K562 (cell line): ENCODE results near the gene ATP8B2. TPM values are rescaled to one million over a fixed set of nuclear protein-coding genes. Genes with fewer than 3 reads are reported as not detected.

Source experiments
- CSDE1 ChIP-seq, 2 experiments: fragments of 450-650 bp; IDR thresholded peaks; 2 replicates each; pipeline ENCODE4 v1.6.1; 2016; ENCODE audit warnings: mild to moderate bottlenecking in 1 of 2
- E2F4 ChIP-seq: sonication (generic); formaldehyde crosslinking; IDR thresholded peaks from 2 replicates; pipeline ENCODE4 v1.8.0; 2022; ENCODE audit warnings: mild to moderate bottlenecking, low read depth, missing genetic modification reagents
- HDAC3 ChIP-seq: fragments of 450-650 bp; IDR thresholded peaks from 2 replicates; pipeline ENCODE4 v1.6.1; 2018; ENCODE audit warnings: borderline replicate concordance, mild to moderate bottlenecking, moderate library complexity; ENCODE audit not compliant: partially characterized antibody
- HMGXB4 ChIP-seq: sonication (generic); formaldehyde crosslinking; IDR thresholded peaks from 2 replicates; pipeline ENCODE4 v1.8.1; 2023; ENCODE audit warnings: mild to moderate bottlenecking, missing genetic modification reagents
- HNRNPL ChIP-seq: fragments of 200-400 bp; formaldehyde crosslinking; IDR thresholded peaks from 2 replicates; pipeline ENCODE4 v1.6.1; 2017; ENCODE audit warnings: low read depth, mild to moderate bottlenecking, low read length
- KLF16 ChIP-seq: IDR thresholded peaks from 2 replicates; pipeline ENCODE4 v1.6.1; 2016; ENCODE audit warnings: antibody characterized with exemption
- MAFK ChIP-seq: IDR thresholded peaks from 2 replicates; pipeline ENCODE4 v1.6.1; 2011; ENCODE audit warnings: low read length, improper control_type of control experiment
- NR2F6 ChIP-seq: fragments of 450-650 bp; formaldehyde crosslinking; IDR thresholded peaks from 2 replicates; pipeline ENCODE4 v1.4.0; 2020; ENCODE audit warnings: mild to moderate bottlenecking
- PCBP2 ChIP-seq: fragments of 200-400 bp; formaldehyde crosslinking; IDR thresholded peaks from 2 replicates; pipeline ENCODE4 v1.6.1; 2018; ENCODE audit warnings: low read length, low read depth, mild to moderate bottlenecking, moderate library complexity; ENCODE audit not compliant: poor library complexity, severe bottlenecking
- RBM34 ChIP-seq: fragments of 200-400 bp; formaldehyde crosslinking; IDR thresholded peaks from 2 replicates; pipeline ENCODE4 v1.6.1; 2018; ENCODE audit warnings: low read length, borderline replicate concordance; ENCODE audit not compliant: insufficient read depth
- RFX5 ChIP-seq: IDR thresholded peaks from 2 replicates; pipeline ENCODE4 v1.6.1; 2011; ENCODE audit warnings: low read depth, mild to moderate bottlenecking, improper control_type of control experiment, low read length
- STAG1 ChIP-seq: sonication (generic); formaldehyde crosslinking; IDR thresholded peaks from 2 replicates; pipeline ENCODE4 v1.5.0; 2020; ENCODE audit warnings: missing genetic modification reagents, borderline replicate concordance
- ZNF23 ChIP-seq: fragments of 250-450 bp; sonication (Bioruptor Pico); IDR thresholded peaks from 2 replicates; pipeline ENCODE4 v1.4.0; 2020; ENCODE audit warnings: mild to moderate bottlenecking
- ZNF778 ChIP-seq: fragments of 450-650 bp; formaldehyde crosslinking; IDR thresholded peaks from 2 replicates; pipeline ENCODE4 v1.4.0; 2020; ENCODE audit warnings: mild to moderate bottlenecking, moderate library complexity
- ZNF79 ChIP-seq: fragments of 250-450 bp; sonication (Bioruptor Pico); IDR thresholded peaks from 2 replicates; pipeline ENCODE4 v1.4.0; 2020; ENCODE audit warnings: low read depth, mild to moderate bottlenecking, moderate library complexity
- polyA plus RNA-seq, 8 experiments: library from polyadenylated mRNA; depleted of rRNA in 4 of 8; stranded (reverse) in 5 of 8; unstranded in 3 of 8; fragments of >200 nt; fragmentation: Nextera tagmentation in 2 of 8; fragmentation: Illumina TruSeq in 1 of 8; extraction: Ambion mirVana in 2 of 8; extraction: Trizol in 1 of 8; gene quantifications; 2 replicates each; pipeline versions ENCODE4 v1.2.1 to v1.2.3, GENCODE V29; 2011 to 2014; ENCODE audit warnings: inconsistent platforms in 1 of 8, missing spikeins in 1 of 8
- total RNA-seq, 7 experiments: library from RNA; depleted of rRNA in 6 of 7; stranded (reverse); fragments of >200 nt in 6 of 7; fragmentation: Illumina TruSeq in 2 of 7; extraction: Trizol in 2 of 7; gene quantifications; 2 replicates each; pipeline versions ENCODE4 v1.2.1 to v1.2.3, GENCODE V29; 2011 to 2021; ENCODE audit warnings: low replicate concordance in 1 of 7
- TF ChIP-seq, protein P1 (sequence below): fragments of 250-450 bp; sonication (Bioruptor Pico); IDR thresholded peaks from 2 replicates; pipeline ENCODE4 v1.4.0; 2020; ENCODE audit warnings: mild to moderate bottlenecking

Gene ATP8B2
- total and polyA plus RNA-seq, 9 of the 15 experiments (the other 6 are each of a cell fraction or from before 2014, with no cell fraction given): 0.27 to 33.2 (median 18.4) TPM

GRCh38 chr1:154353460-154353904 lies 28.2 kb downstream of the ATP8B2 start (continued):
- no peak for TF ChIP-seq E2F4
- TF ChIP-seq RFX5: no peak
- TF ChIP-seq ZNF778 (CRISPR knock-in tag): no peak
- TF ChIP-seq STAG1 (CRISPR knock-in tag): no peak
- no peak for TF ChIP-seq CSDE1 (IDR thresholded peaks at IDR 0.05)
- TF ChIP-seq ZNF23: no peak
- peak; percentile 83 for TF ChIP-seq HDAC3
- no peak for TF ChIP-seq ZNF79 (CRISPR knock-in tag)
- TF ChIP-seq, protein P1, sequence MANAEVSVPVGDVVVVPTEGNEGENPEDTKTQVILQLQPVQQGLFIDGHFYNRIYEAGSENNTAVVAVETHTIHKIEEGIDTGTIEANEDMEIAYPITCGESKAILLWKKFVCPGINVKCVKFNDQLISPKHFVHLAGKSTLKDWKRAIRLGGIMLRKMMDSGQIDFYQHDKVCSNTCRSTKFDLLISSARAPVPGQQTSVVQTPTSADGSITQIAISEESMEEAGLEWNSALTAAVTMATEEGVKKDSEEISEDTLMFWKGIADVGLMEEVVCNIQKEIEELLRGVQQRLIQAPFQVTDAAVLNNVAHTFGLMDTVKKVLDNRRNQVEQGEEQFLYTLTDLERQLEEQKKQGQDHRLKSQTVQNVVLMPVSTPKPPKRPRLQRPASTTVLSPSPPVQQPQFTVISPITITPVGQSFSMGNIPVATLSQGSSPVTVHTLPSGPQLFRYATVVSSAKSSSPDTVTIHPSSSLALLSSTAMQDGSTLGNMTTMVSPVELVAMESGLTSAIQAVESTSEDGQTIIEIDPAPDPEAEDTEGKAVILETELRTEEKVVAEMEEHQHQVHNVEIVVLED (CRISPR knock-in tag): no peak
- TF ChIP-seq NR2F6 (CRISPR knock-in tag): peak; percentile 82; the same call in 1 of the 2 replicates
- no peak for TF ChIP-seq HMGXB4 (CRISPR knock-in tag)
- no peak for TF ChIP-seq HNRNPL
- 0 out of 2 replicates have a peak, but pooled peaks have one; percentile 38 for TF ChIP-seq MAFK
- TF ChIP-seq RBM34: no peak
- no peak for TF ChIP-seq PCBP2
- peak; percentile 78 for TF ChIP-seq KLF16
